Progenitor cell of endocrine pancreas (in vitro differentiated cells): ENCODE results near the gene HSPA12A. TPM values are rescaled to one million over a fixed set of nuclear protein-coding genes. Genes with fewer than 3 reads are reported as not detected.

Source experiments
- DNase-seq: peaks from one replicate; pipeline ENCODE4 v3.0.0; 2021; ENCODE audit warnings: low spot score; ENCODE audit not compliant: unreplicated experiment
- H3K27ac Mint-ChIP-seq: 2 replicates; pipeline ENCODE4 v1.8.0; 2021; ENCODE audit warnings: mild to moderate bottlenecking, moderate library complexity, mixed read lengths
- H3K27me3 Mint-ChIP-seq: 2 replicates; pipeline ENCODE4 v1.8.0; 2021; ENCODE audit warnings: mixed read lengths
- H3K36me3 Mint-ChIP-seq: 2 replicates; pipeline ENCODE4 v1.8.0; 2022; ENCODE audit warnings: mixed read lengths; ENCODE audit not compliant: insufficient read depth
- H3K4me1 Mint-ChIP-seq: 2 replicates; pipeline ENCODE4 v1.8.0; 2021; ENCODE audit warnings: low read depth, mixed read lengths
- H3K4me3 Mint-ChIP-seq: 2 replicates; pipeline ENCODE4 v1.8.0; 2021; ENCODE audit warnings: low read depth, mild to moderate bottlenecking, moderate library complexity, mixed read lengths
- H3K9me3 Mint-ChIP-seq: 2 replicates; pipeline ENCODE4 v1.8.0; 2021; ENCODE audit warnings: low read depth, mixed read lengths
- total RNA-seq: library from RNA; stranded (reverse); gene quantifications from 2 replicates; pipeline ENCODE4 v1.2.1, GENCODE V29; 2021
- TF ChIP-seq, protein P1 (sequence below): fragments of 200-600 bp; sonication (generic); IDR thresholded peaks from one replicate; pipeline ENCODE4 v1.5.0; 2021; ENCODE audit warnings: antibody characterized with exemption, mild to moderate bottlenecking; ENCODE audit not compliant: unreplicated experiment

The HSPA12A gene
- total RNA-seq, 1 donor from 2014 or later = 9.1 TPM

GRCh38 chr10:116676118-116676517 is 66.2 kb downstream of the HSPA12A start:
- peaks cover 5% of the 10 kb centered on the region for H3K4me1 Mint-ChIP-seq
- H3K36me3 Mint-ChIP-seq = no peaks in the 10 kb centered on the region
- peaks cover 2% of the 10 kb centered on the region for H3K27me3 Mint-ChIP-seq
- H3K9me3 Mint-ChIP-seq = no peaks in the 10 kb centered on the region
- no peak overlapping the region for H3K27ac Mint-ChIP-seq
- TF ChIP-seq, protein P1, sequence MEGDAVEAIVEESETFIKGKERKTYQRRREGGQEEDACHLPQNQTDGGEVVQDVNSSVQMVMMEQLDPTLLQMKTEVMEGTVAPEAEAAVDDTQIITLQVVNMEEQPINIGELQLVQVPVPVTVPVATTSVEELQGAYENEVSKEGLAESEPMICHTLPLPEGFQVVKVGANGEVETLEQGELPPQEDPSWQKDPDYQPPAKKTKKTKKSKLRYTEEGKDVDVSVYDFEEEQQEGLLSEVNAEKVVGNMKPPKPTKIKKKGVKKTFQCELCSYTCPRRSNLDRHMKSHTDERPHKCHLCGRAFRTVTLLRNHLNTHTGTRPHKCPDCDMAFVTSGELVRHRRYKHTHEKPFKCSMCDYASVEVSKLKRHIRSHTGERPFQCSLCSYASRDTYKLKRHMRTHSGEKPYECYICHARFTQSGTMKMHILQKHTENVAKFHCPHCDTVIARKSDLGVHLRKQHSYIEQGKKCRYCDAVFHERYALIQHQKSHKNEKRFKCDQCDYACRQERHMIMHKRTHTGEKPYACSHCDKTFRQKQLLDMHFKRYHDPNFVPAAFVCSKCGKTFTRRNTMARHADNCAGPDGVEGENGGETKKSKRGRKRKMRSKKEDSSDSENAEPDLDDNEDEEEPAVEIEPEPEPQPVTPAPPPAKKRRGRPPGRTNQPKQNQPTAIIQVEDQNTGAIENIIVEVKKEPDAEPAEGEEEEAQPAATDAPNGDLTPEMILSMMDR = no peak
- no peak overlapping the region for H3K4me3 Mint-ChIP-seq
- no peak for DNase-seq

GRCh38 chr10:116674901-116675423 is 67.4 kb downstream of the HSPA12A start:
- Mint-ChIP-seq H3K4me3 (no peak overlapping the region), H3K27me3 (peaks cover 2% of the 10 kb centered on the region), H3K4me1 (peaks cover 14% of the 10 kb centered on the region), H3K36me3 (no peaks in the 10 kb centered on the region), H3K27ac (no peak overlapping the region), H3K9me3 (no peaks in the 10 kb centered on the region)
- TF ChIP-seq, protein P1 = no peak
- no peak for DNase-seq

GRCh38 chr10:116673866-116674265 is 68.5 kb downstream of the HSPA12A start:
- no peak overlapping the region for H3K4me3 Mint-ChIP-seq
- DNase-seq = no peak
- peaks cover 2% of the 10 kb centered on the region for H3K27me3 Mint-ChIP-seq
- peaks cover 19% of the 10 kb centered on the region for H3K4me1 Mint-ChIP-seq
- TF ChIP-seq, protein P1 = no peak
- no peak overlapping the region for H3K27ac Mint-ChIP-seq
- no peaks in the 10 kb centered on the region for H3K36me3 Mint-ChIP-seq
- H3K9me3 Mint-ChIP-seq = no peaks in the 10 kb centered on the region

- Mint-ChIP-seq H3K27ac (no peak overlapping the region), H3K4me3 (no peak overlapping the region), H3K36me3 (peaks cover 4% of the 10 kb centered on the region), H3K27me3 (peaks cover 2% of the 10 kb centered on the region), H3K9me3 (no peaks in the 10 kb centered on the region), H3K4me1 (peaks cover 27% of the 10 kb centered on the region)
- no peak for DNase-seq
- TF ChIP-seq, protein P1 = no peak
Observed at GRCh38 chr10:116672891-116673290, 69.5 kb downstream of the HSPA12A start.

- Mint-ChIP-seq H3K27me3 (peaks cover 2% of the 10 kb centered on the region), H3K4me3 (peak overlapping the region; percentile 83)
Observed at GRCh38 chr10:116671274-116671926, 71.0 kb downstream of the HSPA12A start.

More at GRCh38 chr10:116671274-116671926, 71.0 kb downstream of the HSPA12A start:
- Mint-ChIP-seq H3K4me1 (peaks cover 28% of the 10 kb centered on the region), H3K27ac (peak overlapping the region; percentile 97), H3K36me3 (peaks cover 14% of the 10 kb centered on the region), H3K9me3 (no peaks in the 10 kb centered on the region)
- DNase-seq = no peak
- TF ChIP-seq, protein P1 = no peak
